Measurements from ENCODE around the gene PLXNA1.

DNA sequence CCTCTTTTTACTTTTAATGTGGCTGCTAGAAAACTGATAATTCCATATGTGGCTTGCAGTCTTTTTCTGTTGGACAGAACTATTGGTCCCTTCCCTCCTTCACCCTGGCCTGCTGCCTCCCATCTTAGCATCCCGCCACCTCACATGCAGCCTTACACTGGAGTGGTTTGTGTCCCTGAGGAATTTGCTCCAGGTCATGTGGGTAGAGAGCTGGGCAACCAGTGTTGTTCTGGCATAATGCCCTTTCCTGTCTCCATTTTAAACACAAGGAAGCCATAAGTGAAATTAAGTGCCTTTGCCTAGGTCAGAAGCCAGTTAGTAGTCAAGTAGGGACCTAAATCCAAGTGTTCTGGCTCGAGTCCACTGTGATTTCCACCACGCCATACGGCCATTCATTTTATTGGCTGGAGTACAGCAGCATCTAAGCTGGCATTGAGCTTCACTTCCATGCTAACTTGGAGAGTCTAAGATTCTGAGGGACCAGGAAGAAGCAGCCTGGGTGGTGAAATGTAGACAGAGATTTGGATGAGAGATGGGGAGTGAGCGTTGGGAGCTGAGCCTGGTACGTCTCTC, 46.0 kb upstream of the PLXNA1 start:
- TF ChIP-seq EGR1 (IDR thresholded peaks at IDR 0.05; ENCODE audit: borderline replicate concordance, low read depth, low read length) = no peak
- TF ChIP-seq, protein P1, sequence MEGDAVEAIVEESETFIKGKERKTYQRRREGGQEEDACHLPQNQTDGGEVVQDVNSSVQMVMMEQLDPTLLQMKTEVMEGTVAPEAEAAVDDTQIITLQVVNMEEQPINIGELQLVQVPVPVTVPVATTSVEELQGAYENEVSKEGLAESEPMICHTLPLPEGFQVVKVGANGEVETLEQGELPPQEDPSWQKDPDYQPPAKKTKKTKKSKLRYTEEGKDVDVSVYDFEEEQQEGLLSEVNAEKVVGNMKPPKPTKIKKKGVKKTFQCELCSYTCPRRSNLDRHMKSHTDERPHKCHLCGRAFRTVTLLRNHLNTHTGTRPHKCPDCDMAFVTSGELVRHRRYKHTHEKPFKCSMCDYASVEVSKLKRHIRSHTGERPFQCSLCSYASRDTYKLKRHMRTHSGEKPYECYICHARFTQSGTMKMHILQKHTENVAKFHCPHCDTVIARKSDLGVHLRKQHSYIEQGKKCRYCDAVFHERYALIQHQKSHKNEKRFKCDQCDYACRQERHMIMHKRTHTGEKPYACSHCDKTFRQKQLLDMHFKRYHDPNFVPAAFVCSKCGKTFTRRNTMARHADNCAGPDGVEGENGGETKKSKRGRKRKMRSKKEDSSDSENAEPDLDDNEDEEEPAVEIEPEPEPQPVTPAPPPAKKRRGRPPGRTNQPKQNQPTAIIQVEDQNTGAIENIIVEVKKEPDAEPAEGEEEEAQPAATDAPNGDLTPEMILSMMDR (IDR thresholded peaks at IDR 0.05; ENCODE audit: control extremely low read depth in 1 of 3, insufficient read depth in 1 of 3, low read depth in 1 of 3, low read length in 3 of 3) = no peak
- no peak for TF ChIP-seq RNF2 (IDR thresholded peaks at IDR 0.05; ENCODE audit: borderline replicate concordance, low read depth, low read length, missing control alignments, poor library complexity, severe bottlenecking)
- no peak for TF ChIP-seq FOSL1 (IDR thresholded peaks at IDR 0.05; ENCODE audit: insufficient read depth, low read depth, low read length)
- TF ChIP-seq, protein P2, sequence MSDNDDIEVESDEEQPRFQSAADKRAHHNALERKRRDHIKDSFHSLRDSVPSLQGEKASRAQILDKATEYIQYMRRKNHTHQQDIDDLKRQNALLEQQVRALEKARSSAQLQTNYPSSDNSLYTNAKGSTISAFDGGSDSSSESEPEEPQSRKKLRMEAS (IDR thresholded peaks at IDR 0.05) = no peak
- TF ChIP-seq POLR2AphosphoS5 (IDR thresholded peaks at IDR 0.05; ENCODE audit: low read depth, low read length) = no peak

Measured in H1 (cell line).